K562 (cell line): ENCODE data around the gene SPATA3. TPM values are rescaled to one million over a fixed set of nuclear protein-coding genes. Genes with fewer than 3 reads are reported as not detected.

Experiments used
- ATAC-seq: fragments of 200-7000 bp; cut with Tn5 transposase; 3 replicates; pipeline ENCODE4 v1.9.1; 2020; ENCODE audit warnings: moderate library complexity
- BruUV-seq: library from RNA; stranded (reverse); fragments of 400-500 nt; replicated peaks from 2 replicates; lab custom pipeline; 2021; lab: Mats Ljungman, UMichigan
- CTCF ChIA-PET: fragments of 300-600 bp; formaldehyde crosslinking; extraction: SDS; loops from one replicate; lab custom pipeline; 2021; ENCODE audit warnings: low intra/inter-chr PET ratio; lab: Yijun Ruan, JAX
- POLR2A ChIA-PET: fragments of 300-600, 350-650 bp; sonication (Branson Sonifier 250); formaldehyde crosslinking; extraction: SDS; loops from one replicate; lab custom pipeline; 2021; ENCODE audit warnings: antibody characterized with exemption, inconsistent platforms; lab: Yijun Ruan, JAX
- DNase-seq, 4 experiments: peaks; one replicate each; pipeline versions ENCODE4 v3.0.0 to v3.0.0-alpha.2; 2011 to 2018; ENCODE audit warnings: low spot score in 3 of 4, mixed read lengths in 3 of 4; ENCODE audit errors: extremely low read depth in 1 of 4
- FAIRE-seq: peaks from 2 replicates; lab custom pipeline; 2011; peaks lifted over from hg19 to GRCh38; lab: Jason Lieb, UNC
- H2AFZ ChIP-seq: 2 replicates; pipeline ENCODE4 v1.6.0; 2011; ENCODE audit warnings: low read depth, low read length, control low read depth, inconsistent platforms
- H3K27ac ChIP-seq: fragments of 200-600 bp; 3 replicates; pipeline ENCODE4 v1.8.0; 2011; ENCODE audit warnings: low read depth, mild to moderate bottlenecking, control low read depth, inconsistent platforms, low read length, moderate library complexity, mixed read lengths; ENCODE audit errors: extremely low read depth
- H3K27me3 ChIP-seq, 2 experiments: fragments of 300-600 bp in 1 of 2; 2 replicates in 1 of 2; 3 replicates in 1 of 2; pipeline versions ENCODE4 v1.6.0 to v1.8.0; 2011; ENCODE audit warnings: inconsistent platforms in 2 of 2, low read length in 2 of 2, mild to moderate bottlenecking in 1 of 2, mixed read lengths in 1 of 2, moderate library complexity in 1 of 2; ENCODE audit not compliant: control insufficient read depth in 2 of 2, insufficient read depth in 2 of 2
- H3K36me3 ChIP-seq: fragments of 300-600 bp; 3 replicates; pipeline ENCODE4 v1.8.0; 2011; ENCODE audit warnings: mild to moderate bottlenecking, low read length, inconsistent platforms; ENCODE audit not compliant: control insufficient read depth, insufficient read depth
- H3K4me1 ChIP-seq, 2 experiments: fragments of 200-600 bp in 1 of 2; replicated peaks in 1 of 2; 2 replicates in 1 of 2; 3 replicates in 1 of 2; pipeline versions ENCODE4 v1.5.1 to v1.8.0; 2011; ENCODE audit warnings: inconsistent platforms in 2 of 2, low read length in 2 of 2, mild to moderate bottlenecking in 1 of 2, mixed read lengths in 1 of 2, moderate library complexity in 1 of 2; ENCODE audit not compliant: control insufficient read depth in 2 of 2, insufficient read depth in 2 of 2
- H3K4me2 ChIP-seq: 2 replicates; pipeline ENCODE4 v1.6.1; 2011; ENCODE audit warnings: low read length, control low read depth, inconsistent platforms, mixed read lengths; ENCODE audit not compliant: insufficient read depth
- H3K4me3 ChIP-seq: fragments of 200-600 bp; sonication (generic), shearing (Covaris generic); 2 replicates; pipeline ENCODE4 v1.5.1; 2016; ENCODE audit warnings: control low read depth, inconsistent platforms
- H3K79me2 ChIP-seq: fragments of 200-600 bp; 3 replicates; pipeline ENCODE4 v1.8.0; 2011; ENCODE audit warnings: low read length, inconsistent platforms; ENCODE audit not compliant: control insufficient read depth, insufficient read depth
- H3K9ac ChIP-seq, 2 experiments: 2 replicates each; pipeline versions ENCODE4 v1.6.0 to v1.6.1; 2011; ENCODE audit warnings: low read depth in 2 of 2, low read length in 2 of 2, control low read depth in 1 of 2, inconsistent platforms in 1 of 2, mild to moderate bottlenecking in 1 of 2, mixed read lengths in 1 of 2; ENCODE audit not compliant: insufficient read depth in 1 of 2
- H3K9me1 ChIP-seq: one replicate; pipeline ENCODE4 v1.6.0; 2011; ENCODE audit warnings: inconsistent platforms, mild to moderate bottlenecking, low read length, moderate library complexity; ENCODE audit not compliant: control insufficient read depth, insufficient read depth
- H3K9me3 ChIP-seq: replicated peaks from 2 replicates; pipeline ENCODE4 v1.5.1; 2011; ENCODE audit warnings: low read depth, low read length, inconsistent platforms; ENCODE audit not compliant: control insufficient read depth, insufficient read depth
- H4K20me1 ChIP-seq: replicated peaks from 2 replicates; pipeline ENCODE4 v1.6.1; 2011; ENCODE audit warnings: low read length, inconsistent platforms, mixed read lengths; ENCODE audit not compliant: control insufficient read depth, insufficient read depth
- ZC3H11A ChIP-seq: IDR thresholded peaks from 2 replicates; pipeline ENCODE4 v1.6.1; 2012; ENCODE audit warnings: low read depth, low read length, improper control_type of control experiment
- ZKSCAN1 ChIP-seq: fragments of 150-350 bp; IDR thresholded peaks from 2 replicates; pipeline ENCODE4 v1.6.1; 2016; ENCODE audit warnings: low read depth, low read length
- ZNF24 ChIP-seq: fragments of 450-650 bp; IDR thresholded peaks from 2 replicates; pipeline ENCODE4 v1.6.1; 2016
- WGBS: fragments of 100-300 bp; shearing (Covaris generic); methylation state at CpG from one replicate; pipeline ENCODE4 v1.1.6; 2016; ENCODE audit warnings: low coverage, mixed read lengths; ENCODE audit not compliant: insufficient coverage; ENCODE audit errors: missing lambda C conversion rate; 5-methylcytosine and 5-hydroxymethylcytosine counted together
- in situ Hi-C: fragments of 300-500 bp; cut with MboI; formaldehyde crosslinking; loops from 4 replicates; pipeline ENCODE4 v1.15.0; 2018; ENCODE audit warnings: inconsistent platforms, mixed read lengths
- intact Hi-C: fragments of 100-400 bp; cut with micrococcal nuclease; formaldehyde crosslinking; loops from 2 replicates; pipeline ENCODE4 v1.14.2; 2022
- polyA plus RNA-seq, 8 experiments: library from polyadenylated mRNA; depleted of rRNA in 4 of 8; stranded (reverse) in 5 of 8; unstranded in 3 of 8; fragments of >200 nt; fragmentation: Nextera tagmentation in 2 of 8; fragmentation: Illumina TruSeq in 1 of 8; extraction: Ambion mirVana in 2 of 8; extraction: Trizol in 1 of 8; gene quantifications; 2 replicates each; pipeline versions ENCODE4 v1.2.1 to v1.2.3, GENCODE V29; 2011 to 2014; ENCODE audit warnings: inconsistent platforms in 1 of 8, missing spikeins in 1 of 8
- total RNA-seq, 7 experiments: library from RNA; depleted of rRNA in 6 of 7; stranded (reverse); fragments of >200 nt in 6 of 7; fragmentation: Illumina TruSeq in 2 of 7; extraction: Trizol in 2 of 7; gene quantifications; 2 replicates each; pipeline versions ENCODE4 v1.2.1 to v1.2.3, GENCODE V29; 2011 to 2021; ENCODE audit warnings: low replicate concordance in 1 of 7
- TF ChIP-seq, protein P1 (sequence below): fragments of 250-450 bp; sonication (Bioruptor Pico); IDR thresholded peaks from 2 replicates; pipeline ENCODE4 v1.5.0; 2020; ENCODE audit warnings: mild to moderate bottlenecking, borderline replicate concordance

The SPATA3 gene
- total and polyA plus RNA-seq, 9 of the 15 experiments (the other 6 are each of a cell fraction or from before 2014, with no cell fraction given): not detected

DNA sequence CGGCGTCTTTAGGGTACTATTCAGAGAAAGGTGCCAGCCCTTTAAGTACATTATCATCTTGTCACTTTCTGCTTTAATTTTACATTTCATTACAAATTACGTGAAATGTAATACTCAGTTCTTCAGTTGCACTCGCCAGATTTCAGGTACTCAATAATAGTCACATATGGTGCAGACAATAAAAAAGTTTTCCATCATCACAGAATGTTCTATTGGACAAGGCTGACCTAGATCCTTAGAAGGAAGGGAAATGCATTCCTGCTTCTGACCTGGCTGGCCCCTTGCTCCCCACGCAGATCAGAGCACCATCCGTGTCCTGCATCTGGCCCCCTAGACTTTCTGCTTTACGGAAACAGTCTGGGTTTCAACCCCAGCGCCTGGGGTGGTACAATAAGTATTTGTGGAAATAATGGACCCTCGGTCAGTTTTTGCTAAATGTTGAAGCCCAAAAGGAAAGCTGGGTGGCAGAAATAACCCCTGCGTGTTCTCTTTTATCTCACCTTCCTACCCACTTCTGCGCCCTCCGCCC is 40.7 kb downstream of the SPATA3 start:
- H3K4me1 ChIP-seq: peaks cover 0 to 11% of the 10 kb centered on the region in 2 experiments; a peak in 2 of 5 replicates
- no TSS peak for BruUV-seq
- H3K9ac ChIP-seq: no peak overlapping the region
- no peak overlapping the region for H2AFZ ChIP-seq
- no peaks in the 10 kb centered on the region for H4K20me1 ChIP-seq
- no peak overlapping the region for H3K27ac ChIP-seq
- no peaks in the 10 kb centered on the region for H3K79me2 ChIP-seq
- POLR2A ChIA-PET: no interaction called here
- no peaks in the 10 kb centered on the region for H3K9me1 ChIP-seq
- in situ Hi-C loops: no loop called here
- H3K27me3 ChIP-seq: peaks cover 12 to 30% of the 10 kb centered on the region in 2 experiments
- no peak overlapping the region for H3K4me3 ChIP-seq
- H3K4me2 ChIP-seq: no peak overlapping the region
- TF ChIP-seq ZC3H11A: no peak
- intact Hi-C loops: no loop called here
- H3K36me3 ChIP-seq: no peaks in the 10 kb centered on the region
- ATAC-seq: no peak
- no peak for DNase-seq
- 13% methylated on average over 8 of the region's 12 CpGs for WGBS
- no peak for FAIRE-seq
- CTCF ChIA-PET: no interaction called here
- H3K9me3 ChIP-seq: no peaks in the 10 kb centered on the region

DNA sequence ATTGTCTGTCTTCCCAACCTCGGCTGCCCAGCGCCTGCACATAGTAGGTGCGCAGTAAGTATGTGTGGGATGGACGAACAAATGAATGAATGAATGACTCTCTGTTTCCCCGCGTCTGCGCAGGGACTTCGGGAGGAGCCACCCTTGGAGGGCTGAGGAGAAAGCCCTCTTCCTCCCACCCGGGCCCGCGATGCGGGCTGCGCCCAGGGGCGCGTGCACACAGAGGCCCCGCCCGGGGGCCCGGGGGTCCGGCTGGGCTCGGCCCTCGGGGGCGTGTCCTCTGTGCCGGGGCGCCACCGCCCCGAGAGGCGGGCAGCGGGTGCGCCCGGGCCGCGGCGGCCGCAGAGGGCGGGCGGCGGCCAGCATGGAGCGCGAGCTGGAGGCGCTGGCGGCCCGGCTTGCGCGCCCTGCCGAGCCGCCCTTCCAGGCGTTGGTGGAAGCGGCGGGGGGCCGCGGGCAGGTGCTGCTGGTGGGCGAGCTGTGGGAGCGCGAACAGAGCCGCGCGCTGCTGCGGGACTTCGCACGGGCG is 41.3 kb downstream of the SPATA3 start, which contains the start of gene C2orf72:
TSS of gene C2orf72 (plus strand) at position 322 of the 529 bp plus-strand sequence. CDS start at position 365, 43 bp downstream.
- CTCF ChIA-PET: interaction anchor here (0.7 kb wide), 1 partner anchor 30 kb away, joined by 3 read pairs; no protein-coding TSS in a partner anchor
- Histone ChIP-seq H3K4me2 (no peak within 1 kb of the TSS), H4K20me1 (no peaks in the 10 kb centered on the region), H3K4me1 (peaks cover 0 to 11% of the 10 kb centered on the region in 2 experiments; a peak in 2 of 5 replicates), H3K9ac (no peak within 1 kb of the TSS), H3K79me2 (no peaks in the 10 kb centered on the region), H3K27ac (no peak within 1 kb of the TSS), H3K9me3 (no peaks in the 10 kb centered on the region), H3K36me3 (no peaks in the 10 kb centered on the region), H3K9me1 (no peaks in the 10 kb centered on the region), H3K4me3 (no peak within 1 kb of the TSS), H2AFZ (no peak within 1 kb of the TSS), H3K27me3 (peaks cover 12 to 31% of the 10 kb centered on the region in 2 experiments)
- intact Hi-C loops (no loop called here), in situ Hi-C loops (no loop called here)
- POLR2A ChIA-PET: no interaction called here
- FAIRE-seq: no peak
- 6% methylated on average over 13 of the region's 61 CpGs for WGBS
- ATAC-seq: no peak
- BruUV-seq: no TSS peak
- peak; percentile 90 for TF ChIP-seq ZKSCAN1
- TF ChIP-seq, protein P1, sequence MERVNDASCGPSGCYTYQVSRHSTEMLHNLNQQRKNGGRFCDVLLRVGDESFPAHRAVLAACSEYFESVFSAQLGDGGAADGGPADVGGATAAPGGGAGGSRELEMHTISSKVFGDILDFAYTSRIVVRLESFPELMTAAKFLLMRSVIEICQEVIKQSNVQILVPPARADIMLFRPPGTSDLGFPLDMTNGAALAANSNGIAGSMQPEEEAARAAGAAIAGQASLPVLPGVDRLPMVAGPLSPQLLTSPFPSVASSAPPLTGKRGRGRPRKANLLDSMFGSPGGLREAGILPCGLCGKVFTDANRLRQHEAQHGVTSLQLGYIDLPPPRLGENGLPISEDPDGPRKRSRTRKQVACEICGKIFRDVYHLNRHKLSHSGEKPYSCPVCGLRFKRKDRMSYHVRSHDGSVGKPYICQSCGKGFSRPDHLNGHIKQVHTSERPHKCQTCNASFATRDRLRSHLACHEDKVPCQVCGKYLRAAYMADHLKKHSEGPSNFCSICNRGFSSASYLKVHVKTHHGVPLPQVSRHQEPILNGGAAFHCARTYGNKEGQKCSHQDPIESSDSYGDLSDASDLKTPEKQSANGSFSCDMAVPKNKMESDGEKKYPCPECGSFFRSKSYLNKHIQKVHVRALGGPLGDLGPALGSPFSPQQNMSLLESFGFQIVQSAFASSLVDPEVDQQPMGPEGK (CRISPR knock-in tag): no peak
- TF ChIP-seq ZNF24: peak; percentile 69
- DNase-seq: peak in 2 of 4 experiments; percentile 62 to 63
